Fibroblast of skin of left quadriceps (primary cell): ENCODE measurements around the gene STRADB.
"Not testable (repeated sequence)": the region's sequence is repeated elsewhere in the genome, so short reads cannot be mapped to it uniquely, and the experiment has no call there.

Source experiments
- DNase-seq, 2 experiments: peaks; one replicate each; pipeline ENCODE4 v3.0.0-alpha.2; 2013; ENCODE audit warnings: low read depth in 2 of 2

The STRADB gene

GRCh38 chr2:201430322-201430721 is 21.2 kb upstream of the STRADB start:
- not testable (repeated sequence) for DNase-seq

GRCh38 chr2:201430839-201431238 is 20.7 kb upstream of the STRADB start:
- no peak for DNase-seq

GRCh38 chr2:201432038-201432620 is 19.4 kb upstream of the STRADB start:
- no peak for DNase-seq

- peak; percentile 60 to 68 for DNase-seq
Observed at GRCh38 chr2:201432621-201433393, 18.7 kb upstream of the STRADB start.

- no peak for DNase-seq
Observed at GRCh38 chr2:201433394-201433995, 18.0 kb upstream of the STRADB start.

- DNase-seq, result no peak
Observed at GRCh38 chr2:201436141-201436540, 15.4 kb upstream of the STRADB start.

GRCh38 chr2:201439336-201439922 is 12.1 kb upstream of the STRADB start:
- not testable (repeated sequence) for DNase-seq

- DNase-seq, result no peak
Observed at GRCh38 chr2:201440182-201440581, 11.4 kb upstream of the STRADB start.

- no peak for DNase-seq
Observed at GRCh38 chr2:201441409-201441808, 10.1 kb upstream of the STRADB start.

- peak; percentile 57 to 63 for DNase-seq
Observed at GRCh38 chr2:201444746-201445465, 6.6 kb upstream of the STRADB start.

GRCh38 chr2:201447086-201447485 is 4.5 kb upstream of the STRADB start:
- no peak for DNase-seq

- DNase-seq, result no peak
Observed at GRCh38 chr2:201448061-201448460, 3.5 kb upstream of the STRADB start.

- DNase-seq, result no peak
Observed at GRCh38 chr2:201448701-201449100, 2.8 kb upstream of the STRADB start.

GRCh38 chr2:201450954-201451291 is 617 bp upstream of the STRADB start:
- no peak for DNase-seq

- DNase-seq, result no peak
Observed at GRCh38 chr2:201452058-201452921, 750 bp downstream of the STRADB start.

GRCh38 chr2:201452922-201453643 is 1.5 kb downstream of the STRADB start:
- DNase-seq, result no peak

GRCh38 chr2:201458381-201458780 is 6.8 kb downstream of the STRADB start:
- DNase-seq, result no peak

GRCh38 chr2:201460532-201460931 is 9.0 kb downstream of the STRADB start:
- no peak for DNase-seq

- DNase-seq, result no peak
Observed at GRCh38 chr2:201464547-201464946, 13.0 kb downstream of the STRADB start.

GRCh38 chr2:201465524-201465971 is 14.0 kb downstream of the STRADB start:
- no peak for DNase-seq
